ENCODE data around the gene CDK14. TPM values are rescaled to one million over a fixed set of nuclear protein-coding genes. Genes with fewer than 3 reads are reported as not detected.

The CDK14 gene
- total and polyA plus RNA-seq, 2 of the 8 experiments (the other 6 are each of a cell fraction or from before 2014, with no cell fraction given) = 5.5 to 47.3 TPM

DNA sequence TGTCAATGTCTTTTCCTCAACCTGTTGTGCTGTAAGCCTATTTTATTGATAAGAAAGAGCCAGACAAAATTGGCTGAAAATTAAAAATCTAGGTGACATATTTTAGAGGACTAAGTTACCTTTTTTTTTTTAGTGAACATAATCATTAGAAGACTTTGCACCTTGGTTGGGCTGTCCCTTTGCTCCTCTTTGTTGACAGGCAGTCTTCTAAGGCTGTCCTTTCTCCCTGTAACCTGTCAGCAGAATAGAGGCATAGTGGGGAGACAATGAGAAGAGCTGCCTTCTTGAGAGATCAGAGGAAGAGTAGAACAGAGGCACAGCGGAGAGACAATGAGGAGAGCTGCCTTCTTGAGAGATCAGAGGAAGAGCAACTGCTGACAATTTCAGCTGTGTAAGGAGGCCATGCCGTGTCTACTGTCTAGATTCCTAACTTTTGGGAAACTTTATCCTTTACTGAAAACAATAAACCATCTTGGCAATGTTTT lies 429.8 kb downstream of the CDK14 start (continued):
- TF ChIP-seq SAP30 (IDR thresholded peaks at IDR 0.05; ENCODE audit: insufficient read depth, insufficient replicate concordance, low read length) (no peak), RNF2 (IDR thresholded peaks at IDR 0.05; ENCODE audit: borderline replicate concordance, low read depth, low read length, missing control alignments, poor library complexity, severe bottlenecking) (no peak), CEBPB (IDR thresholded peaks at IDR 0.05; ENCODE audit: low read depth, low read length) (no peak), SP4 (IDR thresholded peaks at IDR 0.05; ENCODE audit: low read length) (no peak), E2F6 (IDR thresholded peaks at IDR 0.05) (no peak), MAFK (IDR thresholded peaks at IDR 0.05; ENCODE audit: low read depth, low read length) (no peak), POU5F1 (IDR thresholded peaks at IDR 0.05; ENCODE audit: low read depth, low read length) (no peak), HDAC6 (IDR thresholded peaks at IDR 0.05; ENCODE audit: low read depth, low read length) (no peak), EP300 (IDR thresholded peaks at IDR 0.05; ENCODE audit: borderline replicate concordance in 1 of 2, low read depth in 2 of 2, low read length in 2 of 2) (no peak)
